Activated CD8-positive, alpha-beta T cell treated with anti-CD3 and anti-CD28 coated beads, Interleukin-2, amount 10 ng/mL, durations not matched to agents 7 days and 5 days (primary cell): ENCODE results near the gene ANKRD13D. TPM values are rescaled to one million over a fixed set of nuclear protein-coding genes. Genes with fewer than 3 reads are reported as not detected.
A peak's percentile ranks its signal among the peaks of the same experiment; 100 is the strongest.

Experiments used
- ATAC-seq: fragments of 150-1000 bp; cut with Tn5 transposase; one replicate; pipeline ENCODE4 v1.10.0; 2021; ENCODE audit warnings: moderate library complexity
- CTCF ChIA-PET: fragments of 350-600 bp; sonication (Branson Sonifier 250); formaldehyde crosslinking; loops from one replicate; lab custom pipeline; 2021; ENCODE audit warnings: antibody characterized with exemption; lab: Charles Lee
- POLR2A ChIA-PET: fragments of 350-600 bp; sonication (Branson Sonifier 250); formaldehyde crosslinking; loops from one replicate; lab custom pipeline; 2021; ENCODE audit warnings: antibody characterized with exemption; lab: Charles Lee
- DNase-seq: peaks from one replicate; pipeline ENCODE4 v3.0.0-alpha.2; 2020
- H3K27ac Mint-ChIP-seq: one replicate; pipeline ENCODE4 v1.8.0; 2021; ENCODE audit warnings: mild to moderate bottlenecking, mixed read lengths
- H3K27me3 Mint-ChIP-seq: one replicate; pipeline ENCODE4 v1.8.0; 2021; ENCODE audit warnings: low read depth, mixed read lengths
- H3K36me3 Mint-ChIP-seq: one replicate; pipeline ENCODE4 v1.8.0; 2021; ENCODE audit warnings: low read depth, mixed read lengths
- H3K4me1 Mint-ChIP-seq: one replicate; pipeline ENCODE4 v1.8.0; 2021; ENCODE audit warnings: low read depth, mixed read lengths
- H3K4me3 Mint-ChIP-seq: one replicate; pipeline ENCODE4 v1.8.0; 2021; ENCODE audit warnings: mild to moderate bottlenecking, mixed read lengths
- H3K9me3 Mint-ChIP-seq: one replicate; pipeline ENCODE4 v1.8.0; 2022; ENCODE audit warnings: mixed read lengths; ENCODE audit not compliant: insufficient read depth
- total RNA-seq, 2 experiments: library from RNA; stranded (reverse); gene quantifications; one replicate each; pipeline ENCODE4 v1.2.3, GENCODE V29; 2021

ANKRD13D gene
- total RNA-seq, 2 experiments from 2014 or later: 179 to 189 TPM

GRCh38 chr11:67276781-67277230 is 12.3 kb upstream of the ANKRD13D start:
- H3K27me3 Mint-ChIP-seq: no peaks in the 10 kb centered on the region

GRCh38 chr11:67277231-67277961 is 11.7 kb upstream of the ANKRD13D start:
- POLR2A ChIA-PET: interaction anchor here (0.9 to 5.3 kb wide), 11 partner anchors 9 to 141 kb away, joined by 3 to 94 read pairs (median 5); partner anchors contain the start of genes ANKRD13D, GRK2, POLD4 and SSH3
- CTCF ChIA-PET: interaction anchor here (0.9 to 3.2 kb wide), 13 partner anchors 10 to 105 kb away, joined by 3 to 36 read pairs (median 6); partner anchors contain the start of genes ANKRD13D and POLD4
- H3K4me3 Mint-ChIP-seq: peak overlapping the region; percentile 81
- peak overlapping the region; percentile 99 for H3K27ac Mint-ChIP-seq
- H3K36me3 Mint-ChIP-seq: peaks cover 87% of the 10 kb centered on the region
- ATAC-seq (peak; percentile 91), DNase-seq (peak; percentile 95)
- H3K4me1 Mint-ChIP-seq: peaks cover 77% of the 10 kb centered on the region
- H3K9me3 Mint-ChIP-seq: no peaks in the 10 kb centered on the region
- H3K27me3 Mint-ChIP-seq: no peaks in the 10 kb centered on the region

More at GRCh38 chr11:67276781-67277230, 12.3 kb upstream of the ANKRD13D start:
- Mint-ChIP-seq H3K4me1 (peaks cover 81% of the 10 kb centered on the region), H3K9me3 (no peaks in the 10 kb centered on the region), H3K36me3 (peaks cover 88% of the 10 kb centered on the region), H3K4me3 (peak overlapping the region; percentile 81), H3K27ac (peak overlapping the region; percentile 99)
- DNase-seq (peak; percentile 66), ATAC-seq (peak; percentile 34)
- POLR2A ChIA-PET: interaction anchor here (0.9 to 5.3 kb wide), 10 partner anchors 9 to 127 kb away, joined by 3 to 94 read pairs (median 6); partner anchors contain the start of genes ANKRD13D, GRK2, POLD4 and SSH3
- CTCF ChIA-PET: interaction anchor here (0.9 to 3.2 kb wide), 13 partner anchors 9 to 105 kb away, joined by 3 to 36 read pairs (median 6); partner anchors contain the start of genes ANKRD13D and POLD4

GRCh38 chr11:67278135-67278938 is 10.8 kb upstream of the ANKRD13D start:
- peaks cover 75% of the 10 kb centered on the region for H3K4me1 Mint-ChIP-seq
- H3K27me3 Mint-ChIP-seq: no peaks in the 10 kb centered on the region
- peaks cover 86% of the 10 kb centered on the region for H3K36me3 Mint-ChIP-seq
- CTCF ChIA-PET: interaction anchor here (0.6 to 3.2 kb wide), 14 partner anchors 10 to 104 kb away, joined by 3 to 36 read pairs (median 6); partner anchors contain the start of genes ANKRD13D and POLD4
- H3K9me3 Mint-ChIP-seq: no peaks in the 10 kb centered on the region
- H3K4me3 Mint-ChIP-seq: peak overlapping the region; percentile 81
- POLR2A ChIA-PET: interaction anchor here (0.8 to 5.3 kb wide), 10 partner anchors 10 to 75 kb away, joined by 3 to 94 read pairs (median 6); partner anchors contain the start of genes ANKRD13D, GRK2, POLD4 and SSH3
- ATAC-seq (no peak), DNase-seq (no peak)
- peak overlapping the region; percentile 99 for H3K27ac Mint-ChIP-seq

- Mint-ChIP-seq H3K4me1 (peaks cover 75% of the 10 kb centered on the region), H3K4me3 (peak overlapping the region; percentile 81), H3K27me3 (no peaks in the 10 kb centered on the region), H3K27ac (peak overlapping the region; percentile 99), H3K9me3 (no peaks in the 10 kb centered on the region), H3K36me3 (peaks cover 91% of the 10 kb centered on the region)
- ATAC-seq (no peak), DNase-seq (no peak)
- ChIA-PET POLR2A (interaction anchor here (0.6 to 5.3 kb wide), 7 partner anchors 9 to 398 kb away, joined by 3 to 94 read pairs (median 4); partner anchors contain the start of genes ANKRD13D and SSH3), CTCF (interaction anchor here (0.6 to 1.9 kb wide), 5 partner anchors 8 to 39 kb away, joined by 3 to 9 read pairs (median 3); partner anchors contain the start of gene ANKRD13D)
These were observed 10.0 kb upstream of the ANKRD13D start for GRCh38 chr11:67278939-67279588.

GRCh38 chr11:67279589-67280340 is 9.3 kb upstream of the ANKRD13D start:
- ChIA-PET POLR2A (interaction anchor here (0.6 to 5.3 kb wide), 6 partner anchors 9 to 397 kb away, joined by 3 to 94 read pairs (median 5); partner anchors contain the start of genes ANKRD13D and SSH3), CTCF (interaction anchor here (0.8 to 1.7 kb wide), 4 partner anchors 9 to 16 kb away, joined by 3 to 9 read pairs (median 3); partner anchors contain the start of gene ANKRD13D)
- H3K4me3 Mint-ChIP-seq: no peak overlapping the region
- H3K4me1 Mint-ChIP-seq: peaks cover 74% of the 10 kb centered on the region
- ATAC-seq (no peak), DNase-seq (no peak)
- no peaks in the 10 kb centered on the region for H3K9me3 Mint-ChIP-seq
- H3K36me3 Mint-ChIP-seq: peaks cover 88% of the 10 kb centered on the region
- no peaks in the 10 kb centered on the region for H3K27me3 Mint-ChIP-seq
- H3K27ac Mint-ChIP-seq: peak overlapping the region; percentile 99

GRCh38 chr11:67280341-67280787 is 8.7 kb upstream of the ANKRD13D start:
- POLR2A ChIA-PET: interaction anchor here (1.7 to 5.3 kb wide), 3 partner anchors 8 to 13 kb away, joined by 6 to 94 read pairs (median 11); partner anchors contain the start of gene ANKRD13D
- Mint-ChIP-seq H3K27me3 (no peaks in the 10 kb centered on the region), H3K36me3 (peaks cover 89% of the 10 kb centered on the region), H3K9me3 (no peaks in the 10 kb centered on the region), H3K27ac (peak overlapping the region; percentile 99), H3K4me3 (no peak overlapping the region), H3K4me1 (peaks cover 75% of the 10 kb centered on the region)
- CTCF ChIA-PET: interaction anchor here (1.3 to 1.7 kb wide), 2 partner anchors 8 to 17 kb away, joined by 3 to 9 read pairs; partner anchors contain the start of gene ANKRD13D
- DNase-seq: no peak
- ATAC-seq: no peak

GRCh38 chr11:67280788-67281551 is 8.1 kb upstream of the ANKRD13D start:
- ChIA-PET POLR2A (interaction anchor here (1.7 to 5.3 kb wide), 3 partner anchors 8 to 13 kb away, joined by 6 to 94 read pairs (median 11); partner anchors contain the start of gene ANKRD13D), CTCF (interaction anchor here (1.3 kb wide), 1 partner anchor 17 kb away, joined by 3 read pairs; no protein-coding TSS in a partner anchor)
- no peaks in the 10 kb centered on the region for H3K9me3 Mint-ChIP-seq
- H3K27ac Mint-ChIP-seq: no peak overlapping the region
- ATAC-seq (no peak), DNase-seq (no peak)
- peaks cover 75% of the 10 kb centered on the region for H3K4me1 Mint-ChIP-seq
- H3K36me3 Mint-ChIP-seq: peaks cover 89% of the 10 kb centered on the region
- H3K27me3 Mint-ChIP-seq: no peaks in the 10 kb centered on the region
- no peak overlapping the region for H3K4me3 Mint-ChIP-seq

- DNase-seq (no peak), ATAC-seq (no peak)
- peaks cover 88% of the 10 kb centered on the region for H3K36me3 Mint-ChIP-seq
- no peaks in the 10 kb centered on the region for H3K9me3 Mint-ChIP-seq
- CTCF ChIA-PET: no interaction called here
- peak overlapping the region; percentile 39 for H3K27ac Mint-ChIP-seq
- no peak overlapping the region for H3K4me3 Mint-ChIP-seq
- H3K4me1 Mint-ChIP-seq: peaks cover 74% of the 10 kb centered on the region
- POLR2A ChIA-PET: no interaction called here
- H3K27me3 Mint-ChIP-seq: no peaks in the 10 kb centered on the region
These were observed 7.5 kb upstream of the ANKRD13D start for GRCh38 chr11:67281552-67282150.
